ENCODE data around the gene PRLR. TPM values are rescaled to one million over a fixed set of nuclear protein-coding genes. Genes with fewer than 3 reads are reported as not detected.
"Not testable (repeated sequence)": the region's sequence is repeated elsewhere in the genome, so short reads cannot be mapped to it uniquely, and the experiment has no call there.

The PRLR gene
- total and polyA plus RNA-seq, 2 experiments from 2014 or later = 21.8 to 99.8 TPM

DNA sequence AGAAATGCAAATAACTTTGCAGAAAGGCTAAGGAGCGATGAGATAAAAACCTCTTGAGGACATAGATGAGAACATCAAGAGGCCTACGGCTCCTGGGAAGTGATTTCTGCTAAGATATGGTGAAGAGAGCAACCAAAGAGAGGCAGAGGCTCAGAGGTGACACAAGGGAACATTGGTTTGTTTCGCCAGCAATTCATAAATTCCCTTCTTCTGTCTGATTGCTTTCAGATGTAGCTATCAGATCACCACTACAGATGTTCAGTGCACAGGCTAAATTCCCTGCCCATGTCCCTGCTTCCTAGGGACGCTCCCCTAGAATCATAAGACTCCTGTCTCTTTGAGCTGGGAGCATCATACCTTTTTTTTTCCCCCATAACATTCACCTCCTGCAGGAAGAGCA, 193.8 kb downstream of the PRLR start:
- no peak for TF ChIP-seq EZH2 (IDR thresholded peaks at IDR 0.05; ENCODE audit: borderline replicate concordance)
- TF ChIP-seq EZH2phosphoT487 (IDR thresholded peaks at IDR 0.05; ENCODE audit: low read depth, severe bottlenecking, unreplicated experiment) = no peak
- TF ChIP-seq, protein P1, sequence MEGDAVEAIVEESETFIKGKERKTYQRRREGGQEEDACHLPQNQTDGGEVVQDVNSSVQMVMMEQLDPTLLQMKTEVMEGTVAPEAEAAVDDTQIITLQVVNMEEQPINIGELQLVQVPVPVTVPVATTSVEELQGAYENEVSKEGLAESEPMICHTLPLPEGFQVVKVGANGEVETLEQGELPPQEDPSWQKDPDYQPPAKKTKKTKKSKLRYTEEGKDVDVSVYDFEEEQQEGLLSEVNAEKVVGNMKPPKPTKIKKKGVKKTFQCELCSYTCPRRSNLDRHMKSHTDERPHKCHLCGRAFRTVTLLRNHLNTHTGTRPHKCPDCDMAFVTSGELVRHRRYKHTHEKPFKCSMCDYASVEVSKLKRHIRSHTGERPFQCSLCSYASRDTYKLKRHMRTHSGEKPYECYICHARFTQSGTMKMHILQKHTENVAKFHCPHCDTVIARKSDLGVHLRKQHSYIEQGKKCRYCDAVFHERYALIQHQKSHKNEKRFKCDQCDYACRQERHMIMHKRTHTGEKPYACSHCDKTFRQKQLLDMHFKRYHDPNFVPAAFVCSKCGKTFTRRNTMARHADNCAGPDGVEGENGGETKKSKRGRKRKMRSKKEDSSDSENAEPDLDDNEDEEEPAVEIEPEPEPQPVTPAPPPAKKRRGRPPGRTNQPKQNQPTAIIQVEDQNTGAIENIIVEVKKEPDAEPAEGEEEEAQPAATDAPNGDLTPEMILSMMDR (IDR thresholded peaks at IDR 0.05; ENCODE audit: poor library complexity) = no peak
- no peak overlapping the region for H2AFZ ChIP-seq
- no peak overlapping the region for H3K4me3 ChIP-seq
- H3K9me3 ChIP-seq (ENCODE audit: low read depth) = no peaks in the 10 kb centered on the region
- no peak for DNase-seq (ENCODE audit: low spot score)
- no peaks in the 10 kb centered on the region for H3K27me3 ChIP-seq
- H4K20me1 ChIP-seq (ENCODE audit: insufficient read depth, poor library complexity, severe bottlenecking) = no peaks in the 10 kb centered on the region
- H3K4me2 ChIP-seq = peak overlapping the region; percentile 3
- WGBS (ENCODE audit: low lambda C conversion rate, missing lambda C conversion rate) = 66% methylated on average over 4 of the region's 4 CpGs
- H3K9me2 ChIP-seq (replicated peaks; ENCODE audit: insufficient read depth) = no peaks in the 10 kb centered on the region
- H3K27ac ChIP-seq = no peak overlapping the region
- no peaks in the 10 kb centered on the region for H3K36me3 ChIP-seq (replicated peaks; ENCODE audit: insufficient read depth, low read depth)
- no peaks in the 10 kb centered on the region for H3K79me2 ChIP-seq
- H3K4me1 ChIP-seq (ENCODE audit: insufficient read depth) = peaks cover 5% of the 10 kb centered on the region

DNA sequence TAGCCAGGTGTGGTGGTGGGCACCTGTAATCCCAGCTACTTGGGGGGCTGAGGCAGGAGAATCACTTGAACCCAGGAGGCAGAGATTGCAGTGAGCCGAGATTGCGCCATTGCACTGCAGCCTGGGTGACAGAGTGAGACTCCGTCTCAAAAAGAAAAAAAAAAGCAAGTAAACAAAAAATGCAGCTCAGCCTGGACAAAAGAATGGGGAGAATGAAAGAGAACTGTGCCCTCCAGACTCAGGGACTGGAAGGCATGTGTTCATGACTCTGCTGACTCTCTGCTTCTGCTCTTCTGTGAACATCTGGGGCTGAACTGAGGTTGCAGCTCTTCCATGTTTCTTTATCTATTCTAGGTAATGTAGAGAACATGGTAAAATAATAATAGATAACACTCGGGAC, 194.4 kb downstream of the PRLR start:
- DNase-seq (ENCODE audit: low spot score); H3K4me3 ChIP-seq; H3K27ac ChIP-seq; H3K79me2 ChIP-seq; H2AFZ ChIP-seq; H4K20me1 ChIP-seq (ENCODE audit: insufficient read depth, poor library complexity, severe bottlenecking); H3K9me2 ChIP-seq (replicated peaks; ENCODE audit: insufficient read depth); H3K9me3 ChIP-seq (ENCODE audit: low read depth); H3K27me3 ChIP-seq; H3K36me3 ChIP-seq (replicated peaks; ENCODE audit: insufficient read depth, low read depth); H3K4me2 ChIP-seq; H3K4me1 ChIP-seq (ENCODE audit: insufficient read depth): not testable (repeated sequence)
- WGBS (ENCODE audit: low lambda C conversion rate, missing lambda C conversion rate) = 69% methylated on average over 4 of the region's 4 CpGs

DNA sequence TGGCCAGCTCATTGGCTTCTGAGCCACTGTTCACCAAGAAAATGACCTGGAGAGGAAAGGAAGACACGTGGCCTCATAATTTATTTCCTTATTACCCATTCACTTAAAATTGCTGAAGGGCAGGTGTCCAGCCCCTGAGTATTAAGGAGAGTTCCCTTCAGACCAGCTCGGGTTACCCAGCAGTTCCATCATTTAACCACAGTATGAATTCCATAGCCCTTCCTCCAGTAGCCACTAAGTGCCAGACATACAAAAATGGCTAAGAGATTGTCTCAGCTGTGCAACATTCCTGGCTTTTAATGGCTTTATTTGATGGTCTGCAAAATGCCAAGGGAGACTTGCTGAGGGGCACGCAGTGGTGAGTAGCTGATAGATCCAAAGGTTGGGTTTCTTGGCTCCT, 195.0 kb downstream of the PRLR start:
- Histone ChIP-seq H3K4me3 (no peak overlapping the region), H4K20me1 (ENCODE audit: insufficient read depth, poor library complexity, severe bottlenecking) (no peaks in the 10 kb centered on the region), H3K36me3 (replicated peaks; ENCODE audit: insufficient read depth, low read depth) (no peaks in the 10 kb centered on the region), H3K27ac (no peak overlapping the region), H2AFZ (no peak overlapping the region), H3K79me2 (no peaks in the 10 kb centered on the region), H3K4me1 (ENCODE audit: insufficient read depth) (peaks cover 5% of the 10 kb centered on the region), H3K9me3 (ENCODE audit: low read depth) (no peaks in the 10 kb centered on the region), H3K9me2 (replicated peaks; ENCODE audit: insufficient read depth) (no peaks in the 10 kb centered on the region), H3K27me3 (no peaks in the 10 kb centered on the region), H3K4me2 (no peak overlapping the region)
- TF ChIP-seq EZH2 (IDR thresholded peaks at IDR 0.05; ENCODE audit: borderline replicate concordance) (no peak), EZH2phosphoT487 (IDR thresholded peaks at IDR 0.05; ENCODE audit: low read depth, severe bottlenecking, unreplicated experiment) (no peak)
- TF ChIP-seq, protein P1 (IDR thresholded peaks at IDR 0.05; ENCODE audit: poor library complexity) = no peak
- 83% methylated on average over 3 of the region's 3 CpGs for WGBS (ENCODE audit: low lambda C conversion rate, missing lambda C conversion rate)
- no peak for DNase-seq (ENCODE audit: low spot score)

DNA sequence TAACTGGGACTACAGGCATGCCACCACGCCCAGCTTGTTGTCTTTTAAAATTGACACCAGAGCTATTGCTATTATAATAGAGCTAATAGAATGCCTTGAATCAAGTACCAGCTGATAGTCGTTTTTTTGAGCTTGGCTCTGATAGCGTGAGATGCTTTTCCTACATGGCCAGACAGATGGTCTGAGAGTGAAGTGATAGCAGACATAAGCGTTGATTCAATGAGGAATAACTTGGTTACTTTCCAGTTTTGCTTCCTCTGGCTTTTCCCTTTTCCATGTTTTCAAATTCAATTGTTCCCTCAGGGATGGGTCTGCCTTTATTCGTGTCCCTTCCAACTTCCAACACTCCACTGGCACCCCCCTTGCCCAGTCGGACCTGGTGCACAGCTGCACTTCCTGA, 197.9 kb downstream of the PRLR start:
- Histone ChIP-seq H3K4me1 (ENCODE audit: insufficient read depth) (peaks cover 6% of the 10 kb centered on the region), H3K4me2 (no peak overlapping the region), H3K4me3 (no peak overlapping the region), H3K9me3 (ENCODE audit: low read depth) (no peaks in the 10 kb centered on the region), H3K27ac (no peak overlapping the region), H3K27me3 (no peaks in the 10 kb centered on the region), H3K36me3 (replicated peaks; ENCODE audit: insufficient read depth, low read depth) (no peaks in the 10 kb centered on the region), H4K20me1 (ENCODE audit: insufficient read depth, poor library complexity, severe bottlenecking) (no peaks in the 10 kb centered on the region), H2AFZ (no peak overlapping the region), H3K9me2 (replicated peaks; ENCODE audit: insufficient read depth) (no peaks in the 10 kb centered on the region), H3K79me2 (no peaks in the 10 kb centered on the region)
- DNase-seq (ENCODE audit: low spot score) = no peak
- WGBS (ENCODE audit: low lambda C conversion rate, missing lambda C conversion rate) = 83% methylated on average over 6 of the region's 6 CpGs
- TF ChIP-seq, protein P1 (IDR thresholded peaks at IDR 0.05; ENCODE audit: poor library complexity) = no peak
- no peak for TF ChIP-seq EZH2phosphoT487 (IDR thresholded peaks at IDR 0.05; ENCODE audit: low read depth, severe bottlenecking, unreplicated experiment)
- no peak for TF ChIP-seq EZH2 (IDR thresholded peaks at IDR 0.05; ENCODE audit: borderline replicate concordance)

All from hepatocyte (in vitro differentiated cells).